DOHH2 (cell line): ENCODE data around the gene ANKRD30B.
"Not testable (repeated sequence)": the region's sequence is repeated elsewhere in the genome, so short reads cannot be mapped to it uniquely, and the experiment has no call there.

Source experiments
- H3F3A ChIP-seq: fragments of 200-600 bp; sonication (generic), shearing (Covaris generic); 2 replicates; pipeline ENCODE4 v1.6.0; 2016; ENCODE audit warnings: antibody characterized with exemption, mild to moderate bottlenecking; ENCODE audit not compliant: control insufficient read depth, insufficient read depth
- H3K27ac ChIP-seq: fragments of 200-600 bp; sonication (generic); 2 replicates; pipeline ENCODE4 v1.5.1; 2014; ENCODE audit warnings: low read depth, mild to moderate bottlenecking, low read length, moderate library complexity
- H3K27me3 ChIP-seq: fragments of 200-600 bp; sonication (generic); 2 replicates; pipeline ENCODE4 v1.6.1; 2014; ENCODE audit warnings: mild to moderate bottlenecking, low read length, mixed read lengths; ENCODE audit not compliant: control insufficient read depth
- H3K36me3 ChIP-seq: fragments of 200-600 bp; sonication (generic); 2 replicates; pipeline ENCODE4 v1.6.1; 2014; ENCODE audit warnings: mild to moderate bottlenecking, low read length, moderate library complexity, mixed read lengths; ENCODE audit not compliant: control insufficient read depth
- H3K4me1 ChIP-seq: fragments of 200-600 bp; sonication (generic); 2 replicates; pipeline ENCODE4 v1.6.1; 2014; ENCODE audit warnings: mild to moderate bottlenecking, low read length, mixed read lengths; ENCODE audit not compliant: control insufficient read depth
- H3K4me2 ChIP-seq: fragments of 200-600 bp; sonication (generic); 2 replicates; pipeline ENCODE4 v1.6.0; 2014; ENCODE audit warnings: mild to moderate bottlenecking, low read length, moderate library complexity
- H3K4me3 ChIP-seq: fragments of 200-600 bp; sonication (generic); 2 replicates; pipeline ENCODE4 v1.5.1; 2014; ENCODE audit warnings: mild to moderate bottlenecking, low read length, mixed read lengths
- H3K79me2 ChIP-seq: fragments of 200-600 bp; sonication (generic); 2 replicates; pipeline ENCODE4 v1.6.1; 2014; ENCODE audit warnings: mild to moderate bottlenecking, low read length, mixed read lengths; ENCODE audit not compliant: control insufficient read depth
- H3K9me2 ChIP-seq: fragments of 200-600 bp; sonication (generic); replicated peaks from 2 replicates; pipeline ENCODE4 v1.6.1; 2014; ENCODE audit warnings: mild to moderate bottlenecking, low read length, mixed read lengths; ENCODE audit not compliant: control insufficient read depth
- H3K9me3 ChIP-seq: fragments of 200-600 bp; sonication (generic); 2 replicates; pipeline ENCODE4 v1.6.1; 2014; ENCODE audit warnings: antibody characterized with exemption, low read length, mixed read lengths; ENCODE audit not compliant: control insufficient read depth, insufficient read depth
- H4K20me1 ChIP-seq: fragments of 200-600 bp; sonication (generic); 2 replicates; pipeline ENCODE4 v1.6.0; 2014; ENCODE audit warnings: low read depth, mild to moderate bottlenecking, antibody characterized with exemption, low read length, moderate library complexity; ENCODE audit not compliant: control insufficient read depth, insufficient read depth

Gene ANKRD30B

GRCh38 chr18:14855634-14856033 is 107.7 kb downstream of the ANKRD30B start:
- not testable (repeated sequence) for H3K4me3 ChIP-seq, H3K79me2 ChIP-seq, H3K36me3 ChIP-seq, H3K4me1 ChIP-seq, H3K9me2 ChIP-seq, H3K4me2 ChIP-seq, H3K27ac ChIP-seq, H3K27me3 ChIP-seq, H4K20me1 ChIP-seq, H3F3A ChIP-seq, H3K9me3 ChIP-seq

DNA sequence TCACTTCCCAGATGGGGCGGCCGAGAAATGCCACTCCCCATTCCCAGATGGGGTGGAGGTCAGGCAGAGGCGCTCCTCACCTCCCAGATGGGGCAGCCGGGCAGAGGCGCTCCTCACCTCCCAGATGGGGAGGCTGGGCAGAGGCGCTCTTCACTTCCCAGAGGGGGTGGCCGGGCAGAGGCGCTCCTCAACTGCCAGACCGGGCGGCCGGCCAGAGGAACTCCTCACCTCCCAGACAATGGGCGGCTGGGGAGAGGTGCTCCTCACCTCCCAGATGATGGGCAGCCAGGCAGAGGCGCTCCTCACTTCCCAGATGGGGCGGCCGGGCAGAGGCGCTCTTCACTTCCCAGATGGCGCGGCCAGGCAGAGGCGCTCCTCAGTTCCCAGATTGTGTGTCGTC is 108.3 kb downstream of the ANKRD30B start:
- H3K27ac ChIP-seq, H3K4me2 ChIP-seq, H3K9me3 ChIP-seq, H4K20me1 ChIP-seq, H3K79me2 ChIP-seq, H3K27me3 ChIP-seq, H3F3A ChIP-seq, H3K36me3 ChIP-seq, H3K4me3 ChIP-seq, H3K9me2 ChIP-seq, H3K4me1 ChIP-seq: not testable (repeated sequence)

GRCh38 chr18:14858514-14858913 is 110.5 kb downstream of the ANKRD30B start:
- H3K36me3 ChIP-seq, H3K4me3 ChIP-seq, H3K9me3 ChIP-seq, H3K4me2 ChIP-seq, H3F3A ChIP-seq, H3K79me2 ChIP-seq, H4K20me1 ChIP-seq, H3K27ac ChIP-seq, H3K9me2 ChIP-seq, H3K4me1 ChIP-seq, H3K27me3 ChIP-seq: not testable (repeated sequence)

DNA sequence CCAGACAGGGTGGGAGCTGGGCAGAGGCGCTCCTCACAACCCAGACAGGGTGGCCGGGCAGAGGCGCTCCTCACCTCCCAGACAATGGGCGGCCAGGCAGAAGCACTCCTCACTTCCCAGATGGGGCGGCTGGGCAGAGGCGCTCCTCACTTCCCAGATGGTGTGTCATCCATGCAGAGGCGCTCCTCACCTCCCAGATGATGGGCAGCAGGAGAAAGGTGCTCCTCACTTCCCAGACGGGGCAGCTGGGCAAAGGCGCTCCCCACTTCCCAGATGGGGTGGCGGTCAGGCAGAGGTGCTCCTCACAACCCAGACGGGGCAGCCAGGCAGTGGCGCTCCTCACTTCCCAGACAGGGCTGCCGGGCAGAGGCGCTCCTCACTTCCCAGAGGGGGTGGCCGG is 112.0 kb downstream of the ANKRD30B start:
- not testable (repeated sequence) for H3K4me3 ChIP-seq, H3K27ac ChIP-seq, H3K9me2 ChIP-seq, H3F3A ChIP-seq, H3K27me3 ChIP-seq, H3K4me1 ChIP-seq, H3K79me2 ChIP-seq, H3K4me2 ChIP-seq, H3K9me3 ChIP-seq, H4K20me1 ChIP-seq, H3K36me3 ChIP-seq

GRCh38 chr18:14866426-14866825 is 118.5 kb downstream of the ANKRD30B start:
- H3K9me3 ChIP-seq, H3K27me3 ChIP-seq, H4K20me1 ChIP-seq, H3K4me1 ChIP-seq, H3K36me3 ChIP-seq, H3K9me2 ChIP-seq, H3K27ac ChIP-seq, H3K79me2 ChIP-seq, H3K4me3 ChIP-seq, H3F3A ChIP-seq, H3K4me2 ChIP-seq: not testable (repeated sequence)

GRCh38 chr18:14867988-14868387 is 120.0 kb downstream of the ANKRD30B start:
- not testable (repeated sequence) for H3K4me2 ChIP-seq, H3K4me3 ChIP-seq, H3K36me3 ChIP-seq, H3F3A ChIP-seq, H3K79me2 ChIP-seq, H3K9me3 ChIP-seq, H3K9me2 ChIP-seq, H3K27me3 ChIP-seq, H3K4me1 ChIP-seq, H3K27ac ChIP-seq, H4K20me1 ChIP-seq

- not testable (repeated sequence) for H4K20me1 ChIP-seq
Measured at GRCh38 chr18:14868825-14869224, 120.9 kb downstream of the ANKRD30B start.

GRCh38 chr18:14878826-14879225 is 130.9 kb downstream of the ANKRD30B start:
- not testable (repeated sequence) for H3K9me3 ChIP-seq, H3K27me3 ChIP-seq, H3K27ac ChIP-seq, H3K79me2 ChIP-seq, H3K4me2 ChIP-seq, H3F3A ChIP-seq, H3K4me3 ChIP-seq, H3K4me1 ChIP-seq, H4K20me1 ChIP-seq, H3K36me3 ChIP-seq, H3K9me2 ChIP-seq

More at GRCh38 chr18:14868825-14869224, 120.9 kb downstream of the ANKRD30B start:
- H3K4me1 ChIP-seq, H3K4me2 ChIP-seq, H3K27me3 ChIP-seq, H3K4me3 ChIP-seq, H3K9me2 ChIP-seq, H3K36me3 ChIP-seq, H3K27ac ChIP-seq, H3F3A ChIP-seq, H3K79me2 ChIP-seq, H3K9me3 ChIP-seq: not testable (repeated sequence)
